ENCODE data around the gene PHLDA3. TPM values are rescaled to one million over a fixed set of nuclear protein-coding genes. Genes with fewer than 3 reads are reported as not detected.

Gene PHLDA3
- total and polyA plus RNA-seq, 2 donors (not counting 3 experiments of a cell fraction or from before 2014, with no cell fraction given): 21.4 to 29.5 TPM

DNA sequence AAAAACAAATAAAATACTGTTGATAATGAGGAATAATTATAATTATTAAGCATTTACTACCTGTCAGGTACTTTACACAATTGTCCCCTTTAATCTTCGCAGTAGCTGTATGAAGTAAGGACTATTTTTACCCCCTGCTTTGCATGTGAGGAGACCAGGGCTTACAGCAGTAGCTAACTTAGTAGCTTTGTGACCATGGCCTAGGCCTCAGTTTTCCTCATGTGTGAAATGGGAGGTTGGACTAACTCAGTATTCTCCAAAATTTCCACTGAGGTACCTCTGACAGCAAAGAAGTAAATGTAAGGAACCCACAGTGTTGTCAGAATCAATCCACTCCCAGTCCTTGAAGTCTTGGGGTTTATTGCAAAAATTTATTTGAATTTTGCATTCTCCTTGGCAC lies 41.7 kb upstream of the PHLDA3 start:
- intact Hi-C loops (cut with micrococcal nuclease) (no loop called here), dilution Hi-C loops (cut with MboI; ENCODE audit: extremely low pct_ligation_motif_present, low sequenced_read_pairs) (no loop called here)
- no peak overlapping the region for H3K9ac ChIP-seq (replicated peaks; ENCODE audit: extremely low read depth, insufficient read depth, low read length)
- ChIA-PET POLR2A (no interaction called here), CTCF (interaction anchor here (1.1 to 26.3 kb wide), 3 partner anchors 20 to 75 kb away, joined by 3 to 1317 read pairs (median 140); partner anchors contain the start of gene PHLDA3)
- no peak overlapping the region for H3K4me3 ChIP-seq (replicated peaks in 1 of 3; ENCODE audit: insufficient read depth in 1 of 3, low read depth in 1 of 3, low read length in 3 of 3)
- H3K27me3 ChIP-seq (ENCODE audit: control insufficient read depth in 2 of 2, insufficient read depth in 2 of 2, low read length in 2 of 2): no peaks in the 10 kb centered on the region
- no peak overlapping the region for H2AFZ ChIP-seq (ENCODE audit: low read depth, low read length)
- H4K20me1 ChIP-seq (replicated peaks; ENCODE audit: control insufficient read depth, extremely low read depth, insufficient read depth, low read length): no peaks in the 10 kb centered on the region
- no peak for DNase-seq (ENCODE audit: low read depth, low spot score)
- TF ChIP-seq EZH2 (IDR thresholded peaks at IDR 0.05; ENCODE audit: borderline replicate concordance, low read depth, low read length, severe bottlenecking) (no peak), POLR2AphosphoS5 (IDR thresholded peaks at IDR 0.05; ENCODE audit: insufficient read depth, low read depth, low read length) (no peak), FOS (IDR thresholded peaks at IDR 0.05; ENCODE audit: borderline replicate concordance, insufficient read depth, low read length) (no peak), JUN (IDR thresholded peaks at IDR 0.05; ENCODE audit: borderline replicate concordance, insufficient read depth, insufficient read length, low read depth) (no peak), CTCF (IDR thresholded peaks at IDR 0.05; ENCODE audit: extremely low read depth in 1 of 2, insufficient read depth in 1 of 2, low read depth in 1 of 2, low read length in 2 of 2) (no peak), GATA2 (IDR thresholded peaks at IDR 0.05; ENCODE audit: insufficient read depth, insufficient read length, low read depth, low read length) (no peak), MYC (IDR thresholded peaks at IDR 0.05; ENCODE audit: low read depth, low read length) (no peak), POLR2A (IDR thresholded peaks at IDR 0.05; ENCODE audit: low read depth, low read length) (no peak)
- TF ChIP-seq, protein P1, sequence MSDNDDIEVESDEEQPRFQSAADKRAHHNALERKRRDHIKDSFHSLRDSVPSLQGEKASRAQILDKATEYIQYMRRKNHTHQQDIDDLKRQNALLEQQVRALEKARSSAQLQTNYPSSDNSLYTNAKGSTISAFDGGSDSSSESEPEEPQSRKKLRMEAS (IDR thresholded peaks at IDR 0.05; ENCODE audit: insufficient read depth, insufficient read length): no peak
- no peak overlapping the region for H3K4me2 ChIP-seq (ENCODE audit: insufficient read depth, low read length)
- no peaks in the 10 kb centered on the region for H3K9me3 ChIP-seq (replicated peaks; ENCODE audit: control insufficient read depth, insufficient read depth, low read length)
- FAIRE-seq: no peak
- no peaks in the 10 kb centered on the region for H3K36me3 ChIP-seq (ENCODE audit: control insufficient read depth in 2 of 2, extremely low read depth in 1 of 2, insufficient read depth in 2 of 2, low read length in 2 of 2)
- H3K27ac ChIP-seq (ENCODE audit: insufficient read depth, low read depth, low read length): no peak overlapping the region
- peaks cover 24% of the 10 kb centered on the region for H3K4me1 ChIP-seq (ENCODE audit: control insufficient read depth, extremely low read depth, insufficient read depth, low read length)
- H3K79me2 ChIP-seq (ENCODE audit: control insufficient read depth, insufficient read depth, low read length): peaks cover 11% of the 10 kb centered on the region
- BruUV-seq (replicated peaks): no TSS peak
- no peaks in the 10 kb centered on the region for H3K9me1 ChIP-seq (replicated peaks; ENCODE audit: control insufficient read depth, extremely low read depth, insufficient read depth, low read length)
